Neuron (in vitro differentiated cells): Measurements from ENCODE around the gene CAMK1G.

Source experiments
- H2AFZ ChIP-seq: one replicate; pipeline ENCODE4 v1.6.1; 2013; ENCODE audit warnings: low read depth, mild to moderate bottlenecking, inconsistent platforms, low read length, moderate library complexity
- H3K27me3 ChIP-seq: one replicate; pipeline ENCODE4 v1.6.1; 2013; ENCODE audit warnings: low read length; ENCODE audit not compliant: insufficient read depth
- H3K36me3 ChIP-seq: one replicate; pipeline ENCODE4 v1.6.1; 2013; ENCODE audit warnings: low read length; ENCODE audit not compliant: insufficient read depth
- H3K4me1 ChIP-seq: one replicate; pipeline ENCODE4 v1.6.1; 2013; ENCODE audit warnings: low read length; ENCODE audit not compliant: insufficient read depth
- H3K4me3 ChIP-seq: 2 replicates; pipeline ENCODE4 v1.5.1; 2013; ENCODE audit warnings: mild to moderate bottlenecking, low read length, moderate library complexity
- H3K9me3 ChIP-seq: one replicate; pipeline ENCODE4 v1.6.1; 2013; ENCODE audit warnings: low read length

CAMK1G gene

GRCh38 chr1:209611771-209612570 lies 28.5 kb downstream of the CAMK1G start:
- Histone ChIP-seq H3K4me3 (no peak overlapping the region), H3K4me1 (no peaks in the 10 kb centered on the region), H3K27me3 (peaks cover 3% of the 10 kb centered on the region), H3K36me3 (no peaks in the 10 kb centered on the region), H2AFZ (no peak overlapping the region), H3K9me3 (no peaks in the 10 kb centered on the region)

- Histone ChIP-seq H3K4me1 (no peaks in the 10 kb centered on the region), H3K4me3 (no peak overlapping the region), H2AFZ (no peak overlapping the region), H3K9me3 (no peaks in the 10 kb centered on the region), H3K27me3 (peaks cover 3% of the 10 kb centered on the region), H3K36me3 (no peaks in the 10 kb centered on the region)
Observed at GRCh38 chr1:209612646-209613399, 29.3 kb downstream of the CAMK1G start.

- H3K4me3 ChIP-seq, result no peak overlapping the region
- no peaks in the 10 kb centered on the region for H3K36me3 ChIP-seq
Observed at GRCh38 chr1:209613400-209614150, 30.1 kb downstream of the CAMK1G start.

GRCh38 chr1:209614151-209614420 lies 30.6 kb downstream of the CAMK1G start:
- no peaks in the 10 kb centered on the region for H3K4me1 ChIP-seq
- H2AFZ ChIP-seq, result no peak overlapping the region
- peaks cover 3% of the 10 kb centered on the region for H3K27me3 ChIP-seq
- H3K4me3 ChIP-seq, result no peak overlapping the region
- H3K9me3 ChIP-seq, result no peaks in the 10 kb centered on the region
- H3K36me3 ChIP-seq, result no peaks in the 10 kb centered on the region

More at GRCh38 chr1:209613400-209614150, 30.1 kb downstream of the CAMK1G start:
- H3K4me1 ChIP-seq, result no peaks in the 10 kb centered on the region
- H2AFZ ChIP-seq, result no peak overlapping the region
- H3K27me3 ChIP-seq, result peaks cover 3% of the 10 kb centered on the region
- H3K9me3 ChIP-seq, result no peaks in the 10 kb centered on the region

- Histone ChIP-seq H2AFZ (no peak overlapping the region), H3K36me3 (no peaks in the 10 kb centered on the region), H3K4me1 (no peaks in the 10 kb centered on the region), H3K4me3 (no peak overlapping the region), H3K9me3 (no peaks in the 10 kb centered on the region), H3K27me3 (peaks cover 3% of the 10 kb centered on the region)
Observed at GRCh38 chr1:209614906-209615305, 31.4 kb downstream of the CAMK1G start.

GRCh38 chr1:209616366-209617046 lies 33.0 kb downstream of the CAMK1G start:
- Histone ChIP-seq H3K27me3 (peaks cover 3% of the 10 kb centered on the region), H3K4me3 (no peak overlapping the region), H3K4me1 (no peaks in the 10 kb centered on the region)

GRCh38 chr1:209617047-209617673 lies 33.6 kb downstream of the CAMK1G start:
- peaks cover 3% of the 10 kb centered on the region for H3K27me3 ChIP-seq
- no peaks in the 10 kb centered on the region for H3K9me3 ChIP-seq
- H2AFZ ChIP-seq, result no peak overlapping the region
- no peak overlapping the region for H3K4me3 ChIP-seq
- no peaks in the 10 kb centered on the region for H3K4me1 ChIP-seq
- no peaks in the 10 kb centered on the region for H3K36me3 ChIP-seq

More at GRCh38 chr1:209616366-209617046, 33.0 kb downstream of the CAMK1G start:
- H3K36me3 ChIP-seq, result no peaks in the 10 kb centered on the region
- H3K9me3 ChIP-seq, result no peaks in the 10 kb centered on the region
- no peak overlapping the region for H2AFZ ChIP-seq

GRCh38 chr1:209617755-209618154 lies 34.2 kb downstream of the CAMK1G start:
- Histone ChIP-seq H3K9me3 (no peaks in the 10 kb centered on the region), H3K4me1 (no peaks in the 10 kb centered on the region), H2AFZ (no peak overlapping the region), H3K27me3 (peaks cover 3% of the 10 kb centered on the region), H3K4me3 (no peak overlapping the region), H3K36me3 (no peaks in the 10 kb centered on the region)

GRCh38 chr1:209618291-209618690 lies 34.8 kb downstream of the CAMK1G start:
- H3K4me3 ChIP-seq, result no peak overlapping the region
- peaks cover 4% of the 10 kb centered on the region for H3K4me1 ChIP-seq
- H3K27me3 ChIP-seq, result peaks cover 3% of the 10 kb centered on the region
- no peak overlapping the region for H2AFZ ChIP-seq
- no peaks in the 10 kb centered on the region for H3K36me3 ChIP-seq
- no peaks in the 10 kb centered on the region for H3K9me3 ChIP-seq

- Histone ChIP-seq H3K4me3 (no peak overlapping the region), H3K4me1 (peaks cover 5% of the 10 kb centered on the region), H3K36me3 (no peaks in the 10 kb centered on the region), H2AFZ (no peak overlapping the region), H3K27me3 (peaks cover 3% of the 10 kb centered on the region), H3K9me3 (no peaks in the 10 kb centered on the region)
Observed at GRCh38 chr1:209618756-209619420, 35.4 kb downstream of the CAMK1G start.

- Histone ChIP-seq H3K27me3 (peaks cover 5% of the 10 kb centered on the region), H2AFZ (no peak overlapping the region), H3K4me1 (peaks cover 5% of the 10 kb centered on the region), H3K4me3 (no peak overlapping the region), H3K36me3 (no peaks in the 10 kb centered on the region), H3K9me3 (no peaks in the 10 kb centered on the region)
Observed at GRCh38 chr1:209619696-209620486, 36.4 kb downstream of the CAMK1G start.
